ENCODE results near the gene SKAP1.

DNA sequence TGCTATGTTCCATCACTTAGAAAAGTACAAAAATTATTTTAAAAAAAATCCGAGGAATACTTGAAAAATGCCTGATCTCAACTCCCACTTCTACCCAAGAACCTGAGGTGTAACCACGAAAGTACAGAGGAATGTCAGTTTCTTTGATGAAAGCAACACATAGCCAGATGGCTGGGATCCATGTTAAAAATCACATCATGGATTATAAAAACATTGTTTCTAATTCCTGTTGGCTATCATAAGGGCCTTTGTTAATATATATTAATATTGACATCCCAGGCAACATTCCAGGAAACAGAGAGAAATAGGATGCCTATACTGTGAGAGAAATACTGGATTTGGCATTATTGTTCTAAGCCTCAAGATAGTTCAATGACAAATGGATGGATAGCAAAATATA lies 115.3 kb downstream of the SKAP1 start:
- TF ChIP-seq POLR2A (IDR thresholded peaks at IDR 0.05): no peak
- TF ChIP-seq, protein P1, sequence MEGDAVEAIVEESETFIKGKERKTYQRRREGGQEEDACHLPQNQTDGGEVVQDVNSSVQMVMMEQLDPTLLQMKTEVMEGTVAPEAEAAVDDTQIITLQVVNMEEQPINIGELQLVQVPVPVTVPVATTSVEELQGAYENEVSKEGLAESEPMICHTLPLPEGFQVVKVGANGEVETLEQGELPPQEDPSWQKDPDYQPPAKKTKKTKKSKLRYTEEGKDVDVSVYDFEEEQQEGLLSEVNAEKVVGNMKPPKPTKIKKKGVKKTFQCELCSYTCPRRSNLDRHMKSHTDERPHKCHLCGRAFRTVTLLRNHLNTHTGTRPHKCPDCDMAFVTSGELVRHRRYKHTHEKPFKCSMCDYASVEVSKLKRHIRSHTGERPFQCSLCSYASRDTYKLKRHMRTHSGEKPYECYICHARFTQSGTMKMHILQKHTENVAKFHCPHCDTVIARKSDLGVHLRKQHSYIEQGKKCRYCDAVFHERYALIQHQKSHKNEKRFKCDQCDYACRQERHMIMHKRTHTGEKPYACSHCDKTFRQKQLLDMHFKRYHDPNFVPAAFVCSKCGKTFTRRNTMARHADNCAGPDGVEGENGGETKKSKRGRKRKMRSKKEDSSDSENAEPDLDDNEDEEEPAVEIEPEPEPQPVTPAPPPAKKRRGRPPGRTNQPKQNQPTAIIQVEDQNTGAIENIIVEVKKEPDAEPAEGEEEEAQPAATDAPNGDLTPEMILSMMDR (IDR thresholded peaks at IDR 0.05): no peak

Measured in thyroid gland (tissue), 4 donors.